DMS153 (cell line): Measurements from ENCODE around the gene WWOX.

Source experiments
- DNase-seq: peaks from one replicate; lab custom pipeline; 2025; lab: John Stamatoyannopoulos, UW

Gene WWOX

DNA sequence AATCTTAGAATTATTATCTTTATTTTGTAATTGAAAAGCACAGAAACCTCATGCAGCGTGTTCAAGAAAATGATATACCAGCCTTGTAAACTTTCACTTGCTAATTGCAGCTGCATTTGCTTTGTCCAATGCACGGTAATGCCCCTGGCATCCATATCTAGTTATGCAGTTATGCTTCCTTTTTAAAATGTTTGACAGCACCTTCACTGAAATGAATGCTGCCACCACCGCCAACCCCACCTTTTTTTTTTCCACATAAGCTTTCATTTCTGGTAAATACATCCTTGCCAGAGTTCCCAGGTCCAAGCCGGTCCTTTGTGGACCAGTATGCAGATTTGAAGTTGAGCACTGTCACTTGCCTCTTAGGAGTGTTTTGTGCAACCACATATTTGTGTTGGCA is 338.8 kb downstream of the WWOX start:
- no peak for DNase-seq

DNA sequence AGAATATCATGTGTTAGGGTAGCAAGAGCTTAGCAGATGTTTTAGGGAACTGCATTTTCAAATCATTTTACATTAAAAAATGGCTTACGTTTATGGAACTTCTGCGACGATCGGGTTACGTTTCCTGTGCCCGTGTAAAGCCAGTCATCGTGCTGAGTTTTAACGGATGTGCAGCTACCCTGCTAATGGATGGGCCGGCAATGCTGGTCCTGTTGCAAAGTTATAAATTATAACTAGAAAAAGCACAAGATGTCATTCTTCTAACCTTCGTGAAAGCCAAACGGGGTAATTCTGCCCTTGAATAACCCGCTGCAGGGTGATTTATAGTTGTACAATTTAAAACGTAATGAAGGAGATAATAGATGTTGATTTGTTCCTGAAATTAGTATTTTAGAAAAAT is 339.2 kb downstream of the WWOX start:
- DNase-seq = no peak

DNA sequence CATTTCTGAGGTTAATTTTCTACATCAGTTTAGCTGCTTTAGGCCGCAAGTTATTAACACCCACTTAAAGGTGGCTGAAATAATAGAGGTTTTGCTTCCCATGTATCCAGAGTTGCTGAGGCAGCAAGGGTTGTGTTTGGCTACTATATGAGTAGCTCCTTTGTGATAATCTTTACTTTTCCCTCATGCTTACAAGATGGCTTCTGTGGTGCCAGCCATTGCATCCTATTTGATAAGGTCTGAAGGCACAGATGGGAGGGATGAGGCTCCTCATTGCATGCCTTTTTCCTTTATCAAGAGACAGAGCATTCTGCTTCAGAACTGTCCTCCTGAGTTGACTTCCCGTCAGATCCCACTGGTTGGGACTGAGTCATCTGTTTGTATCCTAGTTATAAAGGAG is 340.2 kb downstream of the WWOX start:
- DNase-seq = no peak

- no peak for DNase-seq
Observed at GRCh38 chr16:78441298-78441697, 341.8 kb downstream of the WWOX start.

- no peak for DNase-seq
Observed at GRCh38 chr16:78443542-78444364, 344.3 kb downstream of the WWOX start.

GRCh38 chr16:78445818-78446217 is 346.4 kb downstream of the WWOX start:
- DNase-seq = no peak

DNA sequence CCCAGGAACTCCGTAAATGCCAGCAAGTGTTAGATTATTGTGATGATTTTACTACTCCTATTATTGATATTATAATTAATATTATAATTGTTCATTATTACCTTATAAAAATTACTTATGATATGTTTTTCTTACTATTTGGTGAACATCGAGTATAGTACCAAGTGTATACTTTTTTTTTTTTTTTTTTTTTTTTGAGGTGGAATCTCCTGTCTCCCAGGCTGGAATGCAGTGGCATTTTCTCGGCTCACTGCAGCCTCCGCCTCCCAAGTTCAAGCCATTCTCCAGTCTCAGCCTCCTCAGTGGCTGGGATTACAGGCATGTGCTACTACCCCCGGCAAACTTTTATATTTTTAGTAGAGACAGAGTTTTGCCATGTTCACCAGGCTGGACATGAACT is 347.0 kb downstream of the WWOX start:
- DNase-seq = no peak

- DNase-seq = no peak
Observed at GRCh38 chr16:78446992-78447563, 347.6 kb downstream of the WWOX start.

- no peak for DNase-seq
Observed at GRCh38 chr16:78448658-78449271, 349.3 kb downstream of the WWOX start.

- DNase-seq = no peak
Observed at GRCh38 chr16:78450255-78450654, 350.8 kb downstream of the WWOX start.

DNA sequence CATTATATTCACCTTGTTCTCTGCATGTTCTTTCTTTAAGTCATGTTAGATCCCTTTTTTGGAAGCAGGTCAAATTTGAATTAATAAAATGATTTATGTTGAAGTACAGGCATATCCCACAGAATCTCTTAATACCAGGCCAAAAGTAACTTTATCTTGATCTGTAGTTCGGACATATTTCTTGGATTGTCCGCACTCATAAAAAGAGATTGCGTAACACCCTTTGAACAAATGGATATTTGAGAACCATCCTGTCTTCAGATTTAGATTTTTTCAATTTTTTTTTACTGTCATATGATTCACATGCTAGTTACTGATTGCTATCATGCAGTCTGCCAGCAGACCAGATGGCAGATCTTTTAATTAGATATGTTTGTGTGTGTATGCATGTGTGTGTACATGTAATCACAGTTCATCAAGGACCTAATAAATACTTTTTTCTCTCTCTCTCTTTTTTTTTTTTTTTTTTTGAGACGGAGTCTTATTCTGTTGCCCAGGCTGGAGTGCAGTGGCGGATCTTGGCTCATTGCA is 352.6 kb downstream of the WWOX start:
- no peak for DNase-seq

GRCh38 chr16:78455861-78456260 is 356.4 kb downstream of the WWOX start:
- no peak for DNase-seq

GRCh38 chr16:78458588-78458987 is 359.1 kb downstream of the WWOX start:
- DNase-seq = no peak

DNA sequence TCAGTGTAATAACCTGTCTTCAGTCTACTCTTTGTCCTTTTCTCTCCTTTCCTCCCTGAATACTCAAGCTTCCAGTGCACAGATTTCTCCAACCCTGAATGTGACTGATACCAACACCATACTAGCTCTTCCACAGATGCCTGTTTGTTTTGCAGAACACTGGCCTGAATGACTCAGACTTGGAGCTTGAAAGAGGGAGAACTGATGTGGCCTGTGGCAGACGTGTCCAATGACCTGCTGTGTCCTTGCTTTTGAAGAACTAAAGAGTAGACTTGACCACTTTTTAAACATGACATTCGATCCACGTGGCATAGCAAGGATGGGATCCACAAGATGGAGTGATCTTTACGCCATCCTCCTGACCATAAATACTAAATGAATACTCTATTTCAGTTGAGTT is 361.0 kb downstream of the WWOX start:
- DNase-seq = no peak

DNA sequence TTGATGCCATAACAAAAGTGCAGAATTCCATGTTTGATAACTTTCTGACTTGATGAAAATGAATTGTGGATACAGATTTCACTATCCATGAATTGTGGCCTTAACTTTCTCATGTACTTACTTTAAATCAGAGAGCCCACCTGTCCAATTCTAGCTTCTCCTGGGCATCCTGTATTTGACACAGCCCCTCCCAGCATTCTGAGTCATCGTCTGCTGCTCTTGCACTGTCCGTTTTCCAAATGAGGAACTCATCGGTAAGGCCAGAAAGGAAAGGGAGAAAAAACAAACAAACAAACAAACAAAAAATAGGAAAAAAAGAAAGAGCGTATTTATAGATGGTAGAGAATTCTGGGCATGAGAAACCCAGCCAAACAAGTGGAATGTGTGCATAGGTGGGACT is 361.6 kb downstream of the WWOX start:
- no peak for DNase-seq

DNA sequence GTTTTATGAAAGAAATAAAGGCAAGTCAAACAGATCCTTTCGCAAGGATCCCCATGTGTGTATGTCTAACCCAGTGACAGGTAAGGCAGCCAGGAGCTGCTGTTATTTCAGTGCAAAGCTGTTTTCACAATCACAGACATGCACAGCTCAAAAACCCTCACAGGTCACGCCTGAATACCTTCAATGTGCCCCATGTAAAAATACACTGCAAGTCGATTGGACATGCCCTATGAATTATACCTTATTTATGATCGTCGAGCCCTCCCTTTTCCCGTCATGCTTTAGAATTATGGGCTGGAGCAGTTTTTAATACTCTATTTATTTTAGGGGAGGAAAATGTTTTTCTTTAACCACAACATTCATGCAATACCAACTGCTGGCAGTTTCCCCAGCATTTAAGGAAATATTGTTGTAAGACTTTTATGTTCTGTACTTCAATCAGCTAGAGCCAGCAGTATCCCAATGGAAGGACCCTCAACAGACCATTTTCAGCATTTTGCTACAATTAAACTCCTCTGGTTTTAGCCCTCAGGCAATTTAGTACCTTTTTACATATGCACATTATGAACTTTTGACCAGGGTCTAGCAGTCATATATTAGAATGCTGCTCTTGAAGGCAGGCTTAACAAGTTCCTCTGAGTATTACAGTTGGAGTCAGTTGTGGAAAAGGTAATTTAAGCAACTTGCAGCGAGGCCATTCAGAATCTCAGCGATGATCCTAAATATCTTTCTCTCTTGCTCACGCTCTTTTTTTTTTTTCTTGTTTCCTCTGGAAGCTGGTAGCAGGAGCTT is 362.2 kb downstream of the WWOX start:
- peak; percentile 58 for DNase-seq

DNA sequence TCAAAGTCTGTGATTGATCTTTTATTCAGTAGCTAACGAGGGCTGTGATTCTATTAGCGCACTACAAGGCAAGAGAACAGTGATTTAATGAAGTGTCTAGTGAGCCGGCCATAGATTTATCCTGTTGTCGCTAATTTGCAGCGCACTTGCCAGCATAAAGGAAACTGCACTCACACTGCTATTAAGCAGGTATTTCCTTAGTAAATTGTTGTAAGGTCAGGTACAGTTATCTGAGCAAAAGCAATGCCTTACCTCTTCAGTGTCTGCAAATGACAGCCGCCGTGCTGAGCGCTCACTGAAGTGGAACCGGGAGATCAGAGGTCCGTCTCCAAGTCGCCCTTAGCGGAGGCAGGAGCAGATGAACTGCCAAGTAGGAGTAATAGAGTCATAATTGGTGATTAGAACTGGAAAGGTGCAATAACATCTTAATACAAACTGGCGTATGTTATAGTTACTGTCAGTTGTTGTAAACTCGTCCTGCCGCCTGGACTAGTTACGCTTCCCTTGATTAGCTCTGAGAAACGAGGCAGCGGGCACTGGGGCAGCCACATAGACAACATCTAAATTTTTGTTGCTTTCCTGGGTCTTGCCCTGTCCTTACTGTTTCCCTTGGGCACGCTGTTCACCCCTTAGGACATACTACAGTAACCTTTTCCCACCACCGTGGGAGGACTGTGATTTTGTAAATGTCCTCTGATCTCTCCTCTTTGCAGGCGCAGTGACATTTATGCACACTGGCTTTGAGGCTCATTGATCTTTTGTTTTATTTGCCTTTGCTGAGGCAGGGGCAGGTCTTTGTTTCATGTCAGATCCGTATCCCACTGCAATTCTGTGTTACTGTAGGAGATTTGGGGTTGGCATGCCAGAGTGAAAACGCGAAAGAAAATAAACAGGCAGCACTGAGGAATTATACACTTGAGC is 363.1 kb downstream of the WWOX start:
- DNase-seq = no peak

GRCh38 chr16:78463591-78463990 is 364.1 kb downstream of the WWOX start:
- no peak for DNase-seq

DNA sequence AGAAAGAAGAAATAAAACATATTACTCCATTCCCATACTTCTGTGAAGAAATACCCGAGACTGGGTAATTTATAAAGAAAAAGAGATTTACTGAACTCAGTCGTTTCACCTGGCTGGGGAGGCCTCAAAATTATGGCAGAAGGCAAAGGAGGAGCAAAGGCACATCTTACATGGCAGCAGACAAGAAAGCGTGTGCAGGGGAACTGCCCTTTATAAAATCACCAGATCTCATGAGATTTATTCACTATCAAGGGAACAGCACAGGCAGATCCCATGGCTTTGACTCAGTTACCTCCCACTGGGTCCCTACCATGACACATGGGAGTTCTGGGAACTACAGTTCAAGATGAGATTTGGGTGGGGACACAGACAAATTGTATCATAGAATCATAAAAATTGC is 365.4 kb downstream of the WWOX start:
- DNase-seq = no peak

- no peak for DNase-seq
Observed at GRCh38 chr16:78465730-78466129, 366.3 kb downstream of the WWOX start.

DNA sequence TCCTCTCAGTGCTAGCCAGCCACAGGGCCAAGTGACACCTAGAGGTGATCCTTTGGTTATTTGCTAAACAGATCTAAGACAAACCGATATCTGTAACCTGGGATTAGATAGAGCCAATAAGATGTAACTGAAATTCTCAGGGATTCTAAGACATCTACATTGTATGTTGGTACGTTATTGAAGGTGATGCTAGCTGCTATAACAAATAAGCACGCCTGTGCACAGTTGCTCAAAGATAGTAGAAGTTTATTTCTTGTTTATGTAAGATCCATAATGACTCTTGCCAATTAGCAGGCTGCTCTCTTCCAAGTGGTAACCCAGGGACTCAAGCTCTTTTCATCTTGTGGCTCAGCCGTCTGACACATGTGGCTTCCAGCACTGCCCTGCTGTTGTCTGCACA is 370.3 kb downstream of the WWOX start:
- DNase-seq = no peak
